Body of pancreas (tissue), 4 donors: ENCODE measurements around the gene KRT8. TPM values are rescaled to one million over a fixed set of nuclear protein-coding genes. Genes with fewer than 3 reads are reported as not detected.

Source experiments
- ATAC-seq: fragments of 150-250 bp; one replicate; pipeline ENCODE4 v1.9.1; 2016
- DNase-seq, 4 donors: peaks; one replicate each; pipeline ENCODE4 v3.0.0-alpha.2; 2019
- H3K27ac ChIP-seq, 4 donors: fragments of 200-600 bp; sonication (generic); 1 replicate in 3 of 4; 2 replicates in 1 of 4; pipeline versions ENCODE4 v1.5.1 to v1.6.1; 2016 to 2019; ENCODE audit warnings: mild to moderate bottlenecking in 1 of 4, mixed read lengths in 1 of 4, moderate library complexity in 1 of 4
- H3K27me3 ChIP-seq, 2 donors: fragments of 200-600 bp; sonication (generic); one replicate each; pipeline ENCODE4 v1.6.0; 2016; ENCODE audit warnings: mild to moderate bottlenecking in 1 of 2
- H3K36me3 ChIP-seq, 2 donors: fragments of 200-600 bp; sonication (generic); replicated peaks in 1 of 2; 2 replicates each; pipeline ENCODE4 v1.5.1; 2016; ENCODE audit warnings: low read depth in 2 of 2; ENCODE audit not compliant: insufficient read depth in 1 of 2
- H3K4me1 ChIP-seq: fragments of 200-600 bp; sonication (generic); one replicate; pipeline ENCODE4 v1.6.0; 2016
- H3K4me3 ChIP-seq, 2 donors: fragments of 200-600 bp; sonication (generic); 1 replicate in 1 of 2; 2 replicates in 1 of 2; pipeline ENCODE4 v1.5.1; 2016 to 2019
- H3K9me3 ChIP-seq, 3 donors: fragments of 200-600 bp; sonication (generic); 1 replicate in 2 of 3; 2 replicates in 1 of 3; pipeline ENCODE4 v1.5.1; 2016
- CTCF ChIP-seq, 7 experiments: fragments of 450-650 bp in 4 of 7; fragments of 200-600 bp in 3 of 7; sonication (generic) in 3 of 7; IDR thresholded peaks; one replicate each; pipeline ENCODE4 v1.5.1; 2016 to 2019; ENCODE audit warnings: antibody characterized with exemption in 7 of 7
- POLR2A ChIP-seq, 3 donors: fragments of 450-650 bp; IDR thresholded peaks; one replicate each; pipeline ENCODE4 v1.6.1; 2016; ENCODE audit warnings: antibody characterized with exemption in 3 of 3, mild to moderate bottlenecking in 2 of 3
- WGBS, 2 donors: methylation state at CpG; one replicate each; pipeline ENCODE4 v1.1.5; 2017; 5-methylcytosine and 5-hydroxymethylcytosine counted together
- intact Hi-C: fragments of 100-400 bp; cut with DNase I; formaldehyde crosslinking; loops from one replicate; pipeline ENCODE4 v1.15.1; 2023
- total RNA-seq, 2 donors: library from RNA; depleted of rRNA; stranded (reverse); fragments of >200 nt; gene quantifications; one replicate each; pipeline ENCODE4 v1.1.0, GENCODE V29; 2016

KRT8 gene
- total RNA-seq, 2 donors from 2014 or later, result 394 to 455 TPM

DNA sequence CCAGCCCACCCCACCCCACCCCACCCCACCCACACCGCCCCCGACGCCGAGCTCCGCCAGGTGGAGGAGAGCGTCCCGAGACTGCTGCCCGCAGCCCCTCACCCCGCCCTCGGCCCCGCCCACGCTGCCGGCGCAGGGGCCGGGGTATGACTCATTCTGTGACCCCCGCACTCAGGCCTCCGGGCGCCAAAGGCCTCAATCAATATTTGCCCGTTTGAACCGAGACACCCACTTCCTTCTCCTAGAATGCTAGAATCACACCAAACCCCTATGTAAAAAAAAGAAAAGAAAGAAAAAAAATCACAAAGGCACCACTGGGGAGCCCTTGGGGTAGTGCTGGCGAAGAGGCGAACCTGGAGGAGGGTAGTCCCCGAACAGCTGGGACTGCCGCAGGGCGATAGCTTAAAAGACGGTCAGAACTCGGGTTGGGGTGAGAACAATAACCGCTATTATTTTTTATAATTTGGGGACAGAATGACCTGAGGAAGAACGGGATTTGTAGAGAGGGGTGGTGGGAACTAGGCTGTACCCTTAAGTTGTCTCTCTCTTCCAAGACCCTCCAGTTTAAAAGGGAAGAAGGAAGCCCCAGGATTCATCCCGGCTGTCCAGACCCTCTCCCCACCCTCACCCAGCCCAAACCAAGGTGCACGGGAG is 894 bp downstream of the KRT8 start:
- DNase-seq (peak; percentile 82 to 88 (median 86)), ATAC-seq (peak; percentile 45)
- H3K36me3 ChIP-seq, result peaks cover 0 to 16% of the 10 kb centered on the region in 2 donors
- no peaks in the 10 kb centered on the region for H3K9me3 ChIP-seq
- intact Hi-C loops, result no loop called here
- peak overlapping the region; percentile 87 to 92 for H3K4me3 ChIP-seq
- peaks cover 77% of the 10 kb centered on the region for H3K4me1 ChIP-seq
- 6 to 7% methylated on average over 20 to 28 of the region's 31 CpGs for WGBS, 2 donors
- H3K27me3 ChIP-seq, result no peaks in the 10 kb centered on the region
- H3K27ac ChIP-seq, result peak overlapping the region; percentile 95 to 99 (median 97)
- TF ChIP-seq CTCF (IDR thresholded peaks at IDR 0.05), result peak in 1 of 7 experiments; percentile 29
- TF ChIP-seq POLR2A (IDR thresholded peaks at IDR 0.05), result peak; percentile 32 to 76 (median 61)

DNA sequence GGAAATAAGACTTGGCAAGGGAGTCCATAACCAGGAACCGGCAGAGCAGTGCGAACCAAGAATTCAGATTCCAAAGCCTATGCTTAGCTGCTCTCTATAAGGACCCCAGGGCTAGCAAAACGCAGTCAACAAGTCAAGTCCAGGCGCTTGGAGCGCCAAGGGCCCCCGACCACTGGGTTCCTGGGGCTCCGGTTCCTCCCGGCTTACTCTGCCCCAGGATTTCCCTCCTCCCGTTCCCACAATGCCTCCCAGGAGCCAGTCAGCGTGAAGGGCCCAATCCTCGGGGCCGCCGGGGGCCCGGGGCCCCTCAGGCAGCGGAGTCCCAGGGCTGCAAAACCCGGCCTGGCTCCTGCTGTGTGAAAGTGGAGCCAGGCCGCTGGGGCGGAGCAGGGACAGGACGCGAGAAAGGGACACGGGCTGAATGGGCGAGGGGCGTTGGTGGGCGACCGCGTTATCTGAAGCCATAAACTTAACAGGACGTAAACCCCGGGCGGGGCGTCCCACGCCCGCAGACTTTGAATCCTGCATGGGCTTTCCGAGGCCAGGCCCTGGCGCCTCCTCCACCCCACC is 1.5 kb downstream of the KRT8 start:
- Histone ChIP-seq H3K27me3 (no peaks in the 10 kb centered on the region), H3K4me3 (peak overlapping the region; percentile 87 to 92), H3K9me3 (no peaks in the 10 kb centered on the region), H3K4me1 (peaks cover 78% of the 10 kb centered on the region), H3K36me3 (peaks cover 4 to 20% of the 10 kb centered on the region in 2 donors), H3K27ac (peak overlapping the region; percentile 95 to 99 (median 97))
- WGBS, 2 donors, result 1 to 6% methylated on average over 10 to 34 of the region's 34 CpGs
- TF ChIP-seq CTCF (IDR thresholded peaks at IDR 0.05), result peak in 1 of 7 experiments; percentile 2
- TF ChIP-seq POLR2A (IDR thresholded peaks at IDR 0.05), result no peak
- ATAC-seq (peak; percentile 25), DNase-seq (peak; percentile 75 to 83 (median 80))
- intact Hi-C loops, result no loop called here

DNA sequence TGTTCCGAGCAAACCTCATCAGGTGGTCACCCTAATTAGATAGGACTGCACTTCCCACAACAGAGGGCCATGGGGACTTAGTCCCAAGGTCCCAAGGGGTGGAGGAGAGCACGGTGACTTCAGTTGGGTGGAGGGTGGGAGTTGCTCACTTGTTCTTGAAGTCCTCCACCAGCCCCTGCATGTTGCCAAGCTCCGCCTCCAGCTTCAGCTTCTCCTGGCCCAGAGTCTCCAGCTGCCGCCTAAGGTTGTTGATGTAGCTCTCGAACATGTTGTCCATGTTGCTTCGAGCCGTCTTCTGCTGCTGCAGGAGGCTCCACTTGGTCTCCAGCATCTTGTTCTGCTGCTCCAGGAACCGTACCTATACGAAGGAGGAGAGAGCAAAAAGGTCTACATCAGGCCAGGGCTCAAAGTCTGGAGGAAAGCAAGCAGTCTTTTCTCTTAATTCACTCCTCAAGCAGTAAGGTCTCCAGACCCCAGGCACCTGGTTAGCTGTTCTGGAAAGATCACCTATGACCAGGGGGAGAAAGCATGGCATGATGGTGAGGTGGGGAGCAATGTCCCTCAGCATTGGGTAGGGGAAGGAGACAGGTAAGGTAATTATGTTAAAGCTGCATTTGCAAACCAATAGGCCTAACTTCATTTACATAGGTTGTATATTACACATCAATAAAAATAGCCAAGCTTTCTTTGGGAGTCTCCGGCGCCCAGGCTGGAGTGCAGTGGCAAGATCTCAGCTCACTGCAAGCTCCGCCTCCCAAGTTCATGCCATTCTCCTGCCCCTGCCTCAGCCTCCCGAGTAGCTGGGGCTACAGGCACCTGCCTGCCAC is 2.9 kb downstream of the KRT8 start:
- Histone ChIP-seq H3K4me1 (peaks cover 77% of the 10 kb centered on the region), H3K36me3 (peaks cover 7 to 28% of the 10 kb centered on the region in 2 donors), H3K27me3 (no peaks in the 10 kb centered on the region), H3K27ac (peak overlapping the region; percentile 32 to 98 (median 96)), H3K9me3 (no peaks in the 10 kb centered on the region), H3K4me3 (peak overlapping the region; percentile 87 to 92)
- 25 to 28% methylated on average over 12 to 13 of the region's 13 CpGs for WGBS, 2 donors
- TF ChIP-seq POLR2A (IDR thresholded peaks at IDR 0.05) (peak in 1 of 3 donors; percentile 56), CTCF (IDR thresholded peaks at IDR 0.05) (no peak)
- intact Hi-C loops, result no loop called here
- DNase-seq (peak; percentile 33 to 77 (median 57)), ATAC-seq (no peak)

GRCh38 chr12:52900896-52901714 is 3.8 kb downstream of the KRT8 start:
- ATAC-seq, result no peak
- no peak for DNase-seq
- Histone ChIP-seq H3K27me3 (no peaks in the 10 kb centered on the region), H3K36me3 (peaks cover 10 to 31% of the 10 kb centered on the region in 2 donors), H3K9me3 (no peaks in the 10 kb centered on the region), H3K4me1 (peaks cover 77% of the 10 kb centered on the region), H3K27ac (peak overlapping the region; percentile 32 to 98 (median 96)), H3K4me3 (no peak overlapping the region)
- intact Hi-C loops, result no loop called here
- WGBS, 2 donors, result 29 to 30% methylated on average over 7 of the region's 7 CpGs
- TF ChIP-seq POLR2A (IDR thresholded peaks at IDR 0.05), result no peak
- TF ChIP-seq CTCF (IDR thresholded peaks at IDR 0.05), result no peak
